Progenitor cell of endocrine pancreas (in vitro differentiated cells): ENCODE results near the gene FREM3. TPM values are rescaled to one million over a fixed set of nuclear protein-coding genes. Genes with fewer than 3 reads are reported as not detected.

Experiments used
- DNase-seq: peaks from one replicate; pipeline ENCODE4 v3.0.0; 2021; ENCODE audit warnings: low spot score; ENCODE audit not compliant: unreplicated experiment
- H3K27ac Mint-ChIP-seq: 2 replicates; pipeline ENCODE4 v1.8.0; 2021; ENCODE audit warnings: mild to moderate bottlenecking, moderate library complexity, mixed read lengths
- H3K27me3 Mint-ChIP-seq: 2 replicates; pipeline ENCODE4 v1.8.0; 2021; ENCODE audit warnings: mixed read lengths
- H3K36me3 Mint-ChIP-seq: 2 replicates; pipeline ENCODE4 v1.8.0; 2022; ENCODE audit warnings: mixed read lengths; ENCODE audit not compliant: insufficient read depth
- H3K4me1 Mint-ChIP-seq: 2 replicates; pipeline ENCODE4 v1.8.0; 2021; ENCODE audit warnings: low read depth, mixed read lengths
- H3K4me3 Mint-ChIP-seq: 2 replicates; pipeline ENCODE4 v1.8.0; 2021; ENCODE audit warnings: low read depth, mild to moderate bottlenecking, moderate library complexity, mixed read lengths
- H3K9me3 Mint-ChIP-seq: 2 replicates; pipeline ENCODE4 v1.8.0; 2021; ENCODE audit warnings: low read depth, mixed read lengths
- CTCF ChIP-seq: fragments of 200-600 bp; sonication (generic); IDR thresholded peaks from one replicate; pipeline ENCODE4 v1.5.0; 2021; ENCODE audit warnings: antibody characterized with exemption, mild to moderate bottlenecking; ENCODE audit not compliant: unreplicated experiment
- total RNA-seq: library from RNA; stranded (reverse); gene quantifications from 2 replicates; pipeline ENCODE4 v1.2.1, GENCODE V29; 2021

The FREM3 gene
- total RNA-seq, 1 donor from 2014 or later = not detected

GRCh38 chr4:143712155-143712550 lies 11.7 kb upstream of the FREM3 start:
- Mint-ChIP-seq H3K27me3 (no peaks in the 10 kb centered on the region), H3K4me1 (no peaks in the 10 kb centered on the region), H3K27ac (no peak overlapping the region), H3K36me3 (no peaks in the 10 kb centered on the region), H3K9me3 (peaks cover 7% of the 10 kb centered on the region), H3K4me3 (no peak overlapping the region)
- no peak for DNase-seq
- TF ChIP-seq CTCF = no peak

GRCh38 chr4:143711543-143712154 lies 11.2 kb upstream of the FREM3 start:
- no peak overlapping the region for H3K27ac Mint-ChIP-seq
- H3K27me3 Mint-ChIP-seq = no peaks in the 10 kb centered on the region
- no peaks in the 10 kb centered on the region for H3K4me1 Mint-ChIP-seq
- DNase-seq = no peak
- TF ChIP-seq CTCF = no peak
- no peak overlapping the region for H3K4me3 Mint-ChIP-seq
- H3K9me3 Mint-ChIP-seq = peaks cover 7% of the 10 kb centered on the region
- no peaks in the 10 kb centered on the region for H3K36me3 Mint-ChIP-seq

- no peak for TF ChIP-seq CTCF
- DNase-seq = no peak
- H3K4me1 Mint-ChIP-seq = peaks cover 4% of the 10 kb centered on the region
- H3K36me3 Mint-ChIP-seq = no peaks in the 10 kb centered on the region
- H3K4me3 Mint-ChIP-seq = peak overlapping the region; percentile 65
- H3K27ac Mint-ChIP-seq = no peak overlapping the region
- H3K27me3 Mint-ChIP-seq = peaks cover 74% of the 10 kb centered on the region
- no peaks in the 10 kb centered on the region for H3K9me3 Mint-ChIP-seq
Measured at GRCh38 chr4:143701365-143701764, 890 bp upstream of the FREM3 start.

GRCh38 chr4:143700046-143700415 lies 444 bp downstream of the FREM3 start:
- Mint-ChIP-seq H3K4me3 (peak overlapping the region; percentile 65), H3K27ac (no peak overlapping the region), H3K4me1 (peaks cover 4% of the 10 kb centered on the region), H3K9me3 (no peaks in the 10 kb centered on the region), H3K36me3 (no peaks in the 10 kb centered on the region), H3K27me3 (peaks cover 68% of the 10 kb centered on the region)
- no peak for TF ChIP-seq CTCF
- DNase-seq = peak; percentile 27

GRCh38 chr4:143699331-143700045 lies 987 bp downstream of the FREM3 start:
- Mint-ChIP-seq H3K27me3 (peaks cover 67% of the 10 kb centered on the region), H3K27ac (no peak overlapping the region), H3K4me3 (no peak overlapping the region), H3K4me1 (peaks cover 4% of the 10 kb centered on the region), H3K36me3 (no peaks in the 10 kb centered on the region), H3K9me3 (no peaks in the 10 kb centered on the region)
- TF ChIP-seq CTCF = no peak
- DNase-seq = no peak
